CD14-positive monocyte (primary cell): ENCODE measurements around the gene GJA4. TPM values are rescaled to one million over a fixed set of nuclear protein-coding genes. Genes with fewer than 3 reads are reported as not detected.

ENCODE experiments used
- DNase-seq, 3 donors: peaks; one replicate each; pipeline ENCODE4 v3.0.0-alpha.2; 2011 to 2022
- H2AFZ ChIP-seq: 2 replicates; pipeline ENCODE4 v1.6.0; 2012; ENCODE audit warnings: mild to moderate bottlenecking, low read depth, low read length, inconsistent platforms; ENCODE audit not compliant: insufficient read depth, poor library complexity, severe bottlenecking
- H3K27ac ChIP-seq, 2 donors: 1 replicate in 1 of 2; 2 replicates in 1 of 2; pipeline ENCODE4 v1.5.1; 2012 to 2013; ENCODE audit warnings: low read length in 2 of 2, control low read depth in 1 of 2, inconsistent platforms in 1 of 2, low read depth in 1 of 2, mild to moderate bottlenecking in 1 of 2
- H3K27me3 ChIP-seq, 2 donors: one replicate each; pipeline versions ENCODE4 v1.6.0 to v1.6.1; 2011 to 2013; ENCODE audit warnings: low read length in 2 of 2; ENCODE audit not compliant: control insufficient read depth in 2 of 2, insufficient read depth in 2 of 2
- H3K36me3 ChIP-seq, 2 donors: replicated peaks in 1 of 2; 1 replicate in 1 of 2; 2 replicates in 1 of 2; pipeline versions ENCODE4 v1.5.1 to v1.6.1; 2012 to 2013; ENCODE audit warnings: low read length in 2 of 2, control low read depth in 1 of 2, inconsistent platforms in 1 of 2, mild to moderate bottlenecking in 1 of 2; ENCODE audit not compliant: insufficient read depth in 2 of 2, control insufficient read depth in 1 of 2
- H3K4me1 ChIP-seq, 2 donors: 1 replicate in 1 of 2; 2 replicates in 1 of 2; pipeline versions ENCODE4 v1.5.1 to v1.6.1; 2012 to 2013; ENCODE audit warnings: low read length in 2 of 2, control low read depth in 1 of 2, inconsistent platforms in 1 of 2, mild to moderate bottlenecking in 1 of 2, moderate library complexity in 1 of 2; ENCODE audit not compliant: insufficient read depth in 2 of 2, control insufficient read depth in 1 of 2
- H3K4me2 ChIP-seq: replicated peaks from 2 replicates; pipeline ENCODE3; 2012; ENCODE audit warnings: low read length, moderate library complexity, mild to moderate bottlenecking; ENCODE audit not compliant: poor library complexity, severe bottlenecking; ENCODE audit errors: extremely low read depth
- H3K4me3 ChIP-seq, 3 experiments: fragments of 200-600 bp in 1 of 3; sonication (generic) in 1 of 3; replicated peaks in 1 of 3; 1 replicate in 2 of 3; 2 replicates in 1 of 3; pipeline ENCODE4 v1.5.1; 2011 to 2013; ENCODE audit warnings: low read length in 3 of 3, mild to moderate bottlenecking in 3 of 3, control low read depth in 2 of 3, low read depth in 2 of 3, inconsistent platforms in 1 of 3, moderate library complexity in 1 of 3
- H3K79me2 ChIP-seq: 2 replicates; pipeline ENCODE4 v1.6.0; 2012; ENCODE audit warnings: mild to moderate bottlenecking, control low read depth, inconsistent platforms, low read length, moderate library complexity; ENCODE audit not compliant: insufficient read depth
- H3K9ac ChIP-seq: 2 replicates; pipeline ENCODE4 v1.6.0; 2017; ENCODE audit warnings: low read length, mild to moderate bottlenecking; ENCODE audit not compliant: insufficient read depth, poor library complexity, severe bottlenecking
- H3K9me3 ChIP-seq, 2 donors: replicated peaks in 1 of 2; 1 replicate in 1 of 2; 2 replicates in 1 of 2; pipeline versions ENCODE4 v1.5.1 to v1.6.1; 2012 to 2013; ENCODE audit warnings: low read length in 2 of 2, control low read depth in 1 of 2; ENCODE audit not compliant: control insufficient read depth in 1 of 2, insufficient read depth in 1 of 2
- H4K20me1 ChIP-seq: 2 replicates; pipeline ENCODE4 v1.6.0; 2012; ENCODE audit warnings: mild to moderate bottlenecking, low read length, control low read depth, moderate library complexity; ENCODE audit not compliant: insufficient read depth
- H3K27ac Mint-ChIP-seq, 7 donors: one replicate each; pipeline ENCODE4 v1.8.0; 2020; ENCODE audit warnings: mild to moderate bottlenecking in 7 of 7, mixed read lengths in 7 of 7, moderate library complexity in 6 of 7, inconsistent platforms in 2 of 7
- H3K27me3 Mint-ChIP-seq, 3 donors: one replicate each; pipeline ENCODE4 v1.8.0; 2021 to 2022; ENCODE audit warnings: low read depth in 3 of 3, mild to moderate bottlenecking in 3 of 3, mixed read lengths in 3 of 3, moderate library complexity in 3 of 3, inconsistent platforms in 1 of 3
- H3K36me3 Mint-ChIP-seq, 2 donors: one replicate each; pipeline ENCODE4 v1.8.0; 2020; ENCODE audit warnings: mixed read lengths in 2 of 2, inconsistent platforms in 1 of 2, mild to moderate bottlenecking in 1 of 2
- H3K4me1 Mint-ChIP-seq: one replicate; pipeline ENCODE4 v1.8.0; 2020; ENCODE audit warnings: mild to moderate bottlenecking, mixed read lengths
- H3K4me3 Mint-ChIP-seq, 2 donors: one replicate each; pipeline ENCODE4 v1.8.0; 2020; ENCODE audit warnings: mild to moderate bottlenecking in 2 of 2, mixed read lengths in 2 of 2, moderate library complexity in 1 of 2
- H3K9me3 Mint-ChIP-seq, 7 donors: one replicate each; pipeline ENCODE4 v1.8.0; 2020 to 2022; ENCODE audit warnings: mixed read lengths in 7 of 7, mild to moderate bottlenecking in 6 of 7, moderate library complexity in 6 of 7, inconsistent platforms in 2 of 7
- CTCF ChIP-seq: fragments of 200-600 bp; IDR thresholded peaks from one replicate; pipeline ENCODE4 v1.8.0; 2022; ENCODE audit warnings: antibody characterized with exemption, mild to moderate bottlenecking
- WGBS: methylation state at CpG from one replicate; pipeline ENCODE4 v1.1.5; 2013; ENCODE audit warnings: missing lambda C conversion rate; ENCODE audit not compliant: insufficient coverage; 5-methylcytosine and 5-hydroxymethylcytosine counted together
- intact Hi-C, 2 donors: fragments of 100-400 bp; cut with micrococcal nuclease; formaldehyde crosslinking; loops; one replicate each; pipeline versions ENCODE4 v1.15.0 to v1.15.1; 2023
- polyA plus RNA-seq, 3 donors: library from polyadenylated mRNA; depleted of rRNA in 1 of 3; unstranded in 2 of 3; stranded (reverse) in 1 of 3; fragments of 300-500 nt in 2 of 3; fragments of >200 nt in 1 of 3; fragmentation: Illumina TruSeq in 2 of 3; gene quantifications; 1 replicate in 2 of 3; 2 replicates in 1 of 3; pipeline ENCODE4 v1.2.3, GENCODE V29; 2012 to 2021

Gene GJA4
- polyA plus RNA-seq, 3 donors: not detected

- Histone ChIP-seq H3K27me3 (no peaks in the 10 kb centered on the region), H3K36me3 (no peaks in the 10 kb centered on the region), H3K9ac (no peak overlapping the region), H3K79me2 (no peaks in the 10 kb centered on the region), H3K4me3 (no peak overlapping the region), H2AFZ (no peak overlapping the region), H3K27ac (no peak overlapping the region), H3K9me3 (no peaks in the 10 kb centered on the region), H3K4me1 (no peaks in the 10 kb centered on the region), H4K20me1 (peaks cover 15% of the 10 kb centered on the region), H3K4me2 (no peak overlapping the region)
- H3K9me3 Mint-ChIP-seq: no peaks in the 10 kb centered on the region
- peak overlapping the region in 1 of 7 donors; percentile 54 for H3K27ac Mint-ChIP-seq
- 88% methylated on average over 3 of the region's 14 CpGs for WGBS
- peaks cover 0 to 2% of the 10 kb centered on the region in 2 donors for H3K36me3 Mint-ChIP-seq
- DNase-seq: no peak
- TF ChIP-seq CTCF: no peak
- no peak overlapping the region for H3K4me3 Mint-ChIP-seq
- H3K4me1 Mint-ChIP-seq: peaks cover 14% of the 10 kb centered on the region
- intact Hi-C loops: no loop called here
- H3K27me3 Mint-ChIP-seq: peaks cover 0 to 3% (median 1%) of the 10 kb centered on the region in 3 donors
Observed at GRCh38 chr1:34839526-34840305, 46.9 kb downstream of the GJA4 start.

- Mint-ChIP-seq H3K36me3 (peaks cover 2 to 5% of the 10 kb centered on the region in 2 donors), H3K27me3 (peaks cover 0 to 2% (median 1%) of the 10 kb centered on the region in 3 donors), H3K4me1 (peaks cover 14% of the 10 kb centered on the region), H3K27ac (no peak overlapping the region), H3K9me3 (no peaks in the 10 kb centered on the region), H3K4me3 (no peak overlapping the region)
- Histone ChIP-seq H3K4me3 (no peak overlapping the region), H3K27me3 (no peaks in the 10 kb centered on the region), H3K9me3 (no peaks in the 10 kb centered on the region), H3K36me3 (no peaks in the 10 kb centered on the region), H3K4me1 (no peaks in the 10 kb centered on the region), H2AFZ (no peak overlapping the region), H3K4me2 (no peak overlapping the region), H3K27ac (no peak overlapping the region), H3K9ac (no peak overlapping the region), H4K20me1 (peaks cover 18% of the 10 kb centered on the region), H3K79me2 (no peaks in the 10 kb centered on the region)
- intact Hi-C loops: no loop called here
- WGBS: 82% methylated on average over 3 of the region's 3 CpGs
- no peak for TF ChIP-seq CTCF
- no peak for DNase-seq
Observed at GRCh38 chr1:34840426-34840825, 47.6 kb downstream of the GJA4 start.
